Sigmoid colon (tissue), 7 donors: ENCODE measurements around the gene GABRB2. TPM values are rescaled to one million over a fixed set of nuclear protein-coding genes. Genes with fewer than 3 reads are reported as not detected.

Experiments used
- DNase-seq: peaks from one replicate; pipeline ENCODE4 v3.0.0-alpha.2; 2019
- H3K27ac ChIP-seq, 4 donors: fragments of 200-600 bp; sonication (generic); one replicate each; pipeline ENCODE4 v1.5.1; 2016 to 2019; ENCODE audit warnings: mild to moderate bottlenecking in 1 of 4
- H3K27me3 ChIP-seq, 3 donors: fragments of 200-600 bp; sonication (generic); one replicate each; pipeline ENCODE4 v1.5.1; 2019; ENCODE audit warnings: mild to moderate bottlenecking in 1 of 3
- H3K36me3 ChIP-seq, 4 donors: fragments of 200-600 bp; sonication (generic); one replicate each; pipeline ENCODE4 v1.5.1; 2016 to 2019
- H3K4me1 ChIP-seq, 4 donors: fragments of 200-600 bp; sonication (generic); one replicate each; pipeline ENCODE4 v1.5.1; 2017 to 2019
- H3K4me3 ChIP-seq, 4 donors: fragments of 200-600 bp; sonication (generic); one replicate each; pipeline ENCODE4 v1.5.1; 2017 to 2019; ENCODE audit warnings: mild to moderate bottlenecking in 2 of 4, moderate library complexity in 1 of 4
- H3K9me3 ChIP-seq, 4 donors: fragments of 200-600 bp in 3 of 4; sonication (generic) in 3 of 4; one replicate each; pipeline versions ENCODE4 v1.5.1 to v1.6.1; 2013 to 2019
- CTCF ChIP-seq, 4 experiments: fragments of 450-650 bp in 3 of 4; fragments of 200-600 bp in 1 of 4; IDR thresholded peaks; one replicate each; pipeline ENCODE4 v1.5.1; 2016 to 2019; ENCODE audit warnings: antibody characterized with exemption in 4 of 4, mild to moderate bottlenecking in 3 of 4, moderate library complexity in 2 of 4
- EP300 ChIP-seq, 4 donors: sonication (generic); formaldehyde crosslinking; IDR thresholded peaks; one replicate each; pipeline ENCODE4 v1.6.1; 2017; ENCODE audit warnings: antibody characterized with exemption in 4 of 4
- POLR2A ChIP-seq, 2 donors: fragments of 450-650 bp; IDR thresholded peaks; one replicate each; pipeline ENCODE4 v1.6.1; 2016; ENCODE audit warnings: antibody characterized with exemption in 2 of 2, mild to moderate bottlenecking in 2 of 2, moderate library complexity in 2 of 2
- POLR2AphosphoS5 ChIP-seq, 4 donors: sonication (generic); formaldehyde crosslinking; IDR thresholded peaks; one replicate each; pipeline ENCODE4 v1.6.1; 2017; ENCODE audit warnings: antibody characterized with exemption in 4 of 4
- WGBS, 2 donors: extraction: QIAGEN DNeasy Blood & Tissue Kit; methylation state at CpG; one replicate each; pipeline ENCODE4 v1.1.7; 2013; 5-methylcytosine and 5-hydroxymethylcytosine counted together
- intact Hi-C: fragments of 100-400 bp; cut with DNase I; formaldehyde crosslinking; loops from one replicate; pipeline ENCODE4 v1.15.1; 2023
- polyA plus RNA-seq, 3 donors: library from polyadenylated mRNA; stranded (reverse); fragments of 200-250 nt; gene quantifications; one replicate each; pipeline ENCODE4 v1.2.3, GENCODE V29; 2013
- total RNA-seq, 4 donors: library from RNA; depleted of rRNA; stranded (reverse); fragments of >200 nt; gene quantifications; one replicate each; pipeline ENCODE4 v1.1.0, GENCODE V29; 2016
- donor health status: healthy with polysubstance abuse.
- donor health status: Bipolar disorder and iron deficiency.
- donor health status: healthy.

Gene GABRB2
- total and polyA plus RNA-seq, 7 donors, result under 0.01 to 0.55 (median 0.36) TPM

- intact Hi-C loops, result no loop called here
- H3K9me3 ChIP-seq, result no peaks in the 10 kb centered on the region
- no peak for DNase-seq
- no peak overlapping the region for H3K27ac ChIP-seq
- TF ChIP-seq CTCF (IDR thresholded peaks at IDR 0.05) (no peak), POLR2AphosphoS5 (IDR thresholded peaks at IDR 0.05) (no peak), EP300 (IDR thresholded peaks at IDR 0.05) (no peak), POLR2A (IDR thresholded peaks at IDR 0.05) (no peak)
- no peak overlapping the region for H3K4me3 ChIP-seq
- H3K36me3 ChIP-seq, result no peaks in the 10 kb centered on the region
- 57 to 63% methylated on average over 2 of the region's 2 CpGs for WGBS, 2 donors
- no peaks in the 10 kb centered on the region for H3K27me3 ChIP-seq
- H3K4me1 ChIP-seq, result no peaks in the 10 kb centered on the region
Observed at GRCh38 chr5:161372682-161373344, 173.7 kb downstream of the GABRB2 start.

GRCh38 chr5:161369022-161369421 lies 177.5 kb downstream of the GABRB2 start:
- no peak for DNase-seq
- WGBS, 2 donors, result 47 to 79% methylated on average over 3 of the region's 3 CpGs
- H3K9me3 ChIP-seq, result no peaks in the 10 kb centered on the region
- H3K4me3 ChIP-seq, result no peak overlapping the region
- H3K36me3 ChIP-seq, result no peaks in the 10 kb centered on the region
- H3K4me1 ChIP-seq, result no peaks in the 10 kb centered on the region
- no peak overlapping the region for H3K27ac ChIP-seq
- TF ChIP-seq EP300 (IDR thresholded peaks at IDR 0.05) (no peak), POLR2AphosphoS5 (IDR thresholded peaks at IDR 0.05) (no peak)
- no peaks in the 10 kb centered on the region for H3K27me3 ChIP-seq
- intact Hi-C loops, result no loop called here

- H3K4me3 ChIP-seq, result no peak overlapping the region
- WGBS, 2 donors, result 80 to 85% methylated on average over 2 of the region's 2 CpGs
- no peaks in the 10 kb centered on the region for H3K4me1 ChIP-seq
- no peaks in the 10 kb centered on the region for H3K9me3 ChIP-seq
- intact Hi-C loops, result no loop called here
- no peak for DNase-seq
- no peaks in the 10 kb centered on the region for H3K36me3 ChIP-seq
- H3K27me3 ChIP-seq, result no peaks in the 10 kb centered on the region
- TF ChIP-seq EP300 (IDR thresholded peaks at IDR 0.05), result no peak
- no peak for TF ChIP-seq POLR2A (IDR thresholded peaks at IDR 0.05)
- TF ChIP-seq POLR2AphosphoS5 (IDR thresholded peaks at IDR 0.05), result no peak
- TF ChIP-seq CTCF (IDR thresholded peaks at IDR 0.05), result no peak
- no peak overlapping the region for H3K27ac ChIP-seq
Observed at GRCh38 chr5:161358446-161358845, 188.1 kb downstream of the GABRB2 start.

GRCh38 chr5:161344234-161344633 lies 202.3 kb downstream of the GABRB2 start:
- WGBS, 2 donors, result 91 to 92% methylated on average over 2 of the region's 2 CpGs
- DNase-seq, result no peak
- intact Hi-C loops, result no loop called here

GRCh38 chr5:161342886-161343285 lies 203.6 kb downstream of the GABRB2 start:
- intact Hi-C loops, result no loop called here
- no peak overlapping the region for H3K27ac ChIP-seq
- H3K27me3 ChIP-seq, result no peaks in the 10 kb centered on the region
- WGBS, 2 donors, result 81 to 82% methylated on average over 5 of the region's 5 CpGs
- no peaks in the 10 kb centered on the region for H3K9me3 ChIP-seq
- H3K4me3 ChIP-seq, result no peak overlapping the region
- H3K4me1 ChIP-seq, result no peaks in the 10 kb centered on the region
- H3K36me3 ChIP-seq, result no peaks in the 10 kb centered on the region
- no peak for DNase-seq
- TF ChIP-seq EP300 (IDR thresholded peaks at IDR 0.05), result no peak
- no peak for TF ChIP-seq POLR2A (IDR thresholded peaks at IDR 0.05)
- no peak for TF ChIP-seq POLR2AphosphoS5 (IDR thresholded peaks at IDR 0.05)
- TF ChIP-seq CTCF (IDR thresholded peaks at IDR 0.05), result no peak

More at GRCh38 chr5:161344234-161344633, 202.3 kb downstream of the GABRB2 start:
- no peaks in the 10 kb centered on the region for H3K9me3 ChIP-seq
- no peak overlapping the region for H3K27ac ChIP-seq
- TF ChIP-seq CTCF (IDR thresholded peaks at IDR 0.05) (no peak), POLR2AphosphoS5 (IDR thresholded peaks at IDR 0.05) (no peak), POLR2A (IDR thresholded peaks at IDR 0.05) (no peak), EP300 (IDR thresholded peaks at IDR 0.05) (no peak)
- no peaks in the 10 kb centered on the region for H3K36me3 ChIP-seq
- H3K27me3 ChIP-seq, result no peaks in the 10 kb centered on the region
- no peaks in the 10 kb centered on the region for H3K4me1 ChIP-seq
- H3K4me3 ChIP-seq, result no peak overlapping the region
